ENCODE data around the gene TBC1D22A.

DNA sequence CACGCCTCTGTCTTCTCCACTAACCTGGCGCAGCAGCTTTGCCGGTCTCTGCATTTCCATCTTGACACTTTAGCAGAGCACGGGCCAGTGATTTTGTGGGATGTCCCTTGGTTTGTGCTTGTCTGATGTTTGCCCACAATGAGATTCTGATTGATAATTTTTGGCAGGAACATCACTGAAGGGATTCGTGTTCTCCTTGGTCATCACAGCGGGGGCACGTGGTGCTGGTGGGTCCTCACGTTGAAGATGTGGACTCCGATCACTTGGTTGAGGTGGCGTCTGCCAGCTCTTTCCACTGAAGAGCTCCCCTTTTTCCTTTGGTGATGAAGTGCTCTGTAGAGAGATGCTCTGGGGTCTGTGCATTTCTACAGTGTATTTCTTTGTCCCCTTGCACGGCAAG, 37.2 kb downstream of the TBC1D22A start:
- TF ChIP-seq EZH2 (IDR thresholded peaks at IDR 0.05; ENCODE audit: insufficient read depth, low read length), result no peak
- TF ChIP-seq, protein P1, sequence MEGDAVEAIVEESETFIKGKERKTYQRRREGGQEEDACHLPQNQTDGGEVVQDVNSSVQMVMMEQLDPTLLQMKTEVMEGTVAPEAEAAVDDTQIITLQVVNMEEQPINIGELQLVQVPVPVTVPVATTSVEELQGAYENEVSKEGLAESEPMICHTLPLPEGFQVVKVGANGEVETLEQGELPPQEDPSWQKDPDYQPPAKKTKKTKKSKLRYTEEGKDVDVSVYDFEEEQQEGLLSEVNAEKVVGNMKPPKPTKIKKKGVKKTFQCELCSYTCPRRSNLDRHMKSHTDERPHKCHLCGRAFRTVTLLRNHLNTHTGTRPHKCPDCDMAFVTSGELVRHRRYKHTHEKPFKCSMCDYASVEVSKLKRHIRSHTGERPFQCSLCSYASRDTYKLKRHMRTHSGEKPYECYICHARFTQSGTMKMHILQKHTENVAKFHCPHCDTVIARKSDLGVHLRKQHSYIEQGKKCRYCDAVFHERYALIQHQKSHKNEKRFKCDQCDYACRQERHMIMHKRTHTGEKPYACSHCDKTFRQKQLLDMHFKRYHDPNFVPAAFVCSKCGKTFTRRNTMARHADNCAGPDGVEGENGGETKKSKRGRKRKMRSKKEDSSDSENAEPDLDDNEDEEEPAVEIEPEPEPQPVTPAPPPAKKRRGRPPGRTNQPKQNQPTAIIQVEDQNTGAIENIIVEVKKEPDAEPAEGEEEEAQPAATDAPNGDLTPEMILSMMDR (IDR thresholded peaks at IDR 0.05; ENCODE audit: insufficient read depth, low read depth, low read length), result no peak

Measured in astrocyte (in vitro differentiated cells and primary cell).